HG02870 (cell line): ENCODE measurements around the gene TOP2B.

Experiments used
- ATAC-seq: cut with Tn5 transposase; IDR thresholded peaks from one replicate; pipeline ENCODE4 v1.9.1; 2021; ENCODE audit warnings: mild to moderate bottlenecking, moderate library complexity; ENCODE audit not compliant: unreplicated experiment

TOP2B gene

GRCh38 chr3:25564075-25564474 is 100.6 kb downstream of the TOP2B start:
- ATAC-seq: no peak

GRCh38 chr3:25563601-25564000 is 101.1 kb downstream of the TOP2B start:
- no peak for ATAC-seq

GRCh38 chr3:25558796-25559195 is 105.9 kb downstream of the TOP2B start:
- ATAC-seq: no peak

GRCh38 chr3:25558121-25558520 is 106.6 kb downstream of the TOP2B start:
- no peak for ATAC-seq

- no peak for ATAC-seq
These were observed 107.0 kb downstream of the TOP2B start for GRCh38 chr3:25557694-25558093.

- ATAC-seq: no peak
These were observed 108.3 kb downstream of the TOP2B start for GRCh38 chr3:25556447-25556846.

- no peak for ATAC-seq
These were observed 108.8 kb downstream of the TOP2B start for GRCh38 chr3:25555695-25556437.

GRCh38 chr3:25554376-25554775 is 110.3 kb downstream of the TOP2B start:
- ATAC-seq: no peak

- no peak for ATAC-seq
These were observed 112.5 kb downstream of the TOP2B start for GRCh38 chr3:25552251-25552650.

GRCh38 chr3:25548836-25549235 is 115.9 kb downstream of the TOP2B start:
- ATAC-seq: no peak

- no peak for ATAC-seq
These were observed 116.6 kb downstream of the TOP2B start for GRCh38 chr3:25547943-25548674.
